Endodermal cell (in vitro differentiated cells): ENCODE data around the gene ZNF532. TPM values are rescaled to one million over a fixed set of nuclear protein-coding genes. Genes with fewer than 3 reads are reported as not detected.

Source experiments
- DNase-seq: peaks from one replicate; pipeline ENCODE4 v3.0.0-alpha.2; 2017
- H3K27ac ChIP-seq: 2 replicates; pipeline ENCODE4 v1.5.1; 2013; ENCODE audit warnings: mild to moderate bottlenecking, low read depth, low read length, moderate library complexity
- H3K27me3 ChIP-seq: 2 replicates; pipeline ENCODE4 v1.6.1; 2013; ENCODE audit warnings: mild to moderate bottlenecking, low read length, moderate library complexity; ENCODE audit not compliant: insufficient read depth, control insufficient read depth, poor library complexity, severe bottlenecking
- H3K36me3 ChIP-seq: 2 replicates; pipeline ENCODE4 v1.7.0; 2013; ENCODE audit warnings: mild to moderate bottlenecking, low read length, moderate library complexity; ENCODE audit not compliant: control insufficient read depth, insufficient read depth
- H3K4me1 ChIP-seq: one replicate; pipeline ENCODE4 v1.7.0; 2013; ENCODE audit warnings: low read length; ENCODE audit not compliant: control insufficient read depth, insufficient read depth
- H3K4me3 ChIP-seq: 2 replicates; pipeline ENCODE4 v1.5.1; 2013; ENCODE audit warnings: mild to moderate bottlenecking, low read length, moderate library complexity
- H3K9ac ChIP-seq: 2 replicates; pipeline ENCODE4 v1.6.1; 2013; ENCODE audit warnings: mild to moderate bottlenecking, low read length, moderate library complexity; ENCODE audit not compliant: poor library complexity, severe bottlenecking; ENCODE audit errors: extremely low read depth
- H3K9me3 ChIP-seq: 2 replicates; pipeline ENCODE4 v1.6.1; 2013; ENCODE audit warnings: mild to moderate bottlenecking, low read length, moderate library complexity; ENCODE audit not compliant: control insufficient read depth
- H3K27ac Mint-ChIP-seq: 2 replicates; pipeline ENCODE4 v1.8.0; 2020; ENCODE audit warnings: mixed read lengths
- H3K27me3 Mint-ChIP-seq: 2 replicates; pipeline ENCODE4 v1.8.0; 2021; ENCODE audit warnings: mild to moderate bottlenecking, mixed read lengths; ENCODE audit not compliant: insufficient read depth
- H3K36me3 Mint-ChIP-seq: 2 replicates; pipeline ENCODE4 v1.8.0; 2020; ENCODE audit warnings: low read depth, mixed read lengths
- H3K4me1 Mint-ChIP-seq: 2 replicates; pipeline ENCODE4 v1.8.0; 2020; ENCODE audit warnings: mixed read lengths
- H3K4me3 Mint-ChIP-seq: 2 replicates; pipeline ENCODE4 v1.8.0; 2020; ENCODE audit warnings: mild to moderate bottlenecking, moderate library complexity, mixed read lengths
- H3K9me3 Mint-ChIP-seq: 2 replicates; pipeline ENCODE4 v1.8.0; 2020; ENCODE audit warnings: mild to moderate bottlenecking, mixed read lengths
- WGBS, 2 experiments: methylation state at CpG; one replicate each; pipeline versions ENCODE4 v1.1.5 to v1.1.7; 2013; ENCODE audit warnings: missing lambda C conversion rate in 2 of 2, mixed read lengths in 1 of 2; ENCODE audit not compliant: insufficient coverage in 1 of 2, insufficient read length in 1 of 2; 5-methylcytosine and 5-hydroxymethylcytosine counted together
- total RNA-seq, 2 donors: library from RNA; stranded (reverse); fragmentation: NEBNext Ultra II Directional in 1 of 2; extraction: Animal tissue kit (Norgen Biotek cat#: 25700) in 1 of 2; gene quantifications; 2 replicates in 1 of 2; 3 replicates in 1 of 2; pipeline ENCODE4 v1.2.1, GENCODE V29; 2021
- TF ChIP-seq, protein P1 (sequence below): fragments of 200-600 bp; sonication (generic); conservative IDR thresholded peaks from 2 replicates; pipeline ENCODE4 v1.5.0; 2021; ENCODE audit warnings: antibody characterized with exemption, mild to moderate bottlenecking

ZNF532 gene
- total RNA-seq, 2 donors from 2014 or later = 138 to 207 TPM

- no peak for DNase-seq
- Mint-ChIP-seq H3K27ac (peak overlapping the region; percentile 62), H3K27me3 (no peaks in the 10 kb centered on the region), H3K9me3 (no peaks in the 10 kb centered on the region), H3K36me3 (peaks cover 86% of the 10 kb centered on the region), H3K4me3 (no peak overlapping the region), H3K4me1 (peaks cover 8% of the 10 kb centered on the region)
- Histone ChIP-seq H3K9ac (no peak overlapping the region), H3K27ac (peak overlapping the region; percentile 47), H3K4me1 (peaks cover under 1% of the 10 kb centered on the region), H3K9me3 (no peaks in the 10 kb centered on the region), H3K36me3 (peaks cover 86% of the 10 kb centered on the region), H3K4me3 (no peak overlapping the region), H3K27me3 (no peaks in the 10 kb centered on the region)
- WGBS, 2 experiments = 96 to 99% methylated on average over 10 to 11 of the region's 11 CpGs
- TF ChIP-seq, protein P1, sequence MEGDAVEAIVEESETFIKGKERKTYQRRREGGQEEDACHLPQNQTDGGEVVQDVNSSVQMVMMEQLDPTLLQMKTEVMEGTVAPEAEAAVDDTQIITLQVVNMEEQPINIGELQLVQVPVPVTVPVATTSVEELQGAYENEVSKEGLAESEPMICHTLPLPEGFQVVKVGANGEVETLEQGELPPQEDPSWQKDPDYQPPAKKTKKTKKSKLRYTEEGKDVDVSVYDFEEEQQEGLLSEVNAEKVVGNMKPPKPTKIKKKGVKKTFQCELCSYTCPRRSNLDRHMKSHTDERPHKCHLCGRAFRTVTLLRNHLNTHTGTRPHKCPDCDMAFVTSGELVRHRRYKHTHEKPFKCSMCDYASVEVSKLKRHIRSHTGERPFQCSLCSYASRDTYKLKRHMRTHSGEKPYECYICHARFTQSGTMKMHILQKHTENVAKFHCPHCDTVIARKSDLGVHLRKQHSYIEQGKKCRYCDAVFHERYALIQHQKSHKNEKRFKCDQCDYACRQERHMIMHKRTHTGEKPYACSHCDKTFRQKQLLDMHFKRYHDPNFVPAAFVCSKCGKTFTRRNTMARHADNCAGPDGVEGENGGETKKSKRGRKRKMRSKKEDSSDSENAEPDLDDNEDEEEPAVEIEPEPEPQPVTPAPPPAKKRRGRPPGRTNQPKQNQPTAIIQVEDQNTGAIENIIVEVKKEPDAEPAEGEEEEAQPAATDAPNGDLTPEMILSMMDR = no peak
These were observed 35.5 kb downstream of the ZNF532 start for GRCh38 chr18:58900015-58900649.

DNA sequence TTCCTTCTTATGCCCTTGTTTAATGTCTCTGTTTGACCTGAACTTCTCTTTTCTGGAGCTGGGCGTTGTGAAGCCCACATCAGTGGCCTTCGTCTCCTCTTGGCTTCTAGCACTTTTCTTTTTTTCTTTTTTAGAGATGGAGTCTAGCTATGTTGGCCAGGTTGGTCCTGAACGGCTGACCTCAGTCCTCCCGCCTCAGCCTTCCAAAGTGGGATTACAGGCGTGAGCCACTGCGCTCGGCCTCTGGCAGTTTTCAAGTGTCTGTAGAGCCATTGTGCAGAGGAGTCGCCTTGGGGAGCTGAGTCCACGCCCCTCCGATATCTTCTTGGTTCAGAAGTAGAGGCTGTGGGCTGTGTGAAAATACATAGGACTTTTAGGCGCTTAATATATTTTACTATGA lies 36.5 kb downstream of the ZNF532 start:
- H3K27me3 ChIP-seq = no peaks in the 10 kb centered on the region
- no peaks in the 10 kb centered on the region for H3K4me1 ChIP-seq
- H3K4me3 ChIP-seq = no peak overlapping the region
- H3K36me3 Mint-ChIP-seq = peaks cover 85% of the 10 kb centered on the region
- H3K27ac Mint-ChIP-seq = peak overlapping the region; percentile 20
- H3K27ac ChIP-seq = no peak overlapping the region
- H3K4me3 Mint-ChIP-seq = no peak overlapping the region
- H3K9me3 ChIP-seq = no peaks in the 10 kb centered on the region
- DNase-seq = peak; percentile 13
- H3K36me3 ChIP-seq = peaks cover 86% of the 10 kb centered on the region
- 94 to 99% methylated on average over 9 to 11 of the region's 11 CpGs for WGBS, 2 experiments
- H3K9me3 Mint-ChIP-seq = no peaks in the 10 kb centered on the region
- TF ChIP-seq, protein P1 = no peak
- H3K9ac ChIP-seq = no peak overlapping the region
- H3K27me3 Mint-ChIP-seq = no peaks in the 10 kb centered on the region
- H3K4me1 Mint-ChIP-seq = peaks cover 5% of the 10 kb centered on the region

DNA sequence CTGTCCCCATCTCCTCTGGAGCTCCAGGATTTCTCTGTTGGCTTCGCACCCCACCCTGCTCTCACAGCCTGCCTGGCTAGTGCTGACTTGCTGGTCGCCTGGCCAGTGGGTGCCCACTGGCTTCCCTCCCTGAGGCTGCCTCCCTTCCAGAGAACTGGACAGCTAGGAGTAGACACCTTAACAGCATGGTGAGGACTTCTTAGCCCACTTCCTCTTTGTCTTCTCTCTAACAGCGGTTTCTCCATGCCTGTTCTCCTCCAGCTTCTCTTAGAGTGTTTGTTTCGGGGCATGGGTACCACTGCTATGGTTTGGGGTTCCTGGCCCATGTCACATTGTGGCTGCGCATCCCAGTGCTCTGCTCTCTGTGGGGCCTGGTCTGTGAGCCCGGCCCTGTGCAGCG lies 37.1 kb downstream of the ZNF532 start:
- WGBS, 2 experiments = 87 to 98% methylated on average over 3 to 7 of the region's 7 CpGs

More for the DNA sequence above, 37.1 kb downstream of the ZNF532 start:
- no peak overlapping the region for H3K4me3 ChIP-seq
- peak overlapping the region; percentile 61 for H3K27ac Mint-ChIP-seq
- no peak overlapping the region for H3K9ac ChIP-seq
- H3K4me1 ChIP-seq = no peaks in the 10 kb centered on the region
- no peak overlapping the region for H3K4me3 Mint-ChIP-seq
- peaks cover 86% of the 10 kb centered on the region for H3K36me3 ChIP-seq
- no peaks in the 10 kb centered on the region for H3K27me3 ChIP-seq
- no peak overlapping the region for H3K27ac ChIP-seq
- DNase-seq = no peak
- no peaks in the 10 kb centered on the region for H3K9me3 Mint-ChIP-seq
- H3K27me3 Mint-ChIP-seq = no peaks in the 10 kb centered on the region
- TF ChIP-seq, protein P1 = no peak
- H3K9me3 ChIP-seq = no peaks in the 10 kb centered on the region
- peaks cover 8% of the 10 kb centered on the region for H3K4me1 Mint-ChIP-seq
- H3K36me3 Mint-ChIP-seq = peaks cover 82% of the 10 kb centered on the region
